OCI-LY3 (cell line): ENCODE measurements around the gene KIAA0319L.

ENCODE experiments used
- H2AFZ ChIP-seq: fragments of 200-600, 300-600 bp; shearing (Covaris generic); 2 replicates; pipeline ENCODE4 v1.6.0; 2014; ENCODE audit warnings: antibody characterized with exemption, low read depth, low read length
- H3K27ac ChIP-seq: fragments of 200-600, 300-600 bp; sonication (generic); 2 replicates; pipeline ENCODE4 v1.5.1; 2014; ENCODE audit warnings: mild to moderate bottlenecking, low read length, moderate library complexity, mixed read lengths
- H3K27me3 ChIP-seq: fragments of 200-600, 300-600 bp; sonication (generic); 2 replicates; pipeline ENCODE4 v1.6.1; 2014; ENCODE audit warnings: low read depth, low read length, mixed read lengths
- H3K36me3 ChIP-seq: fragments of 200-600, 300-600 bp; sonication (generic); replicated peaks from 2 replicates; pipeline ENCODE3; 2014; ENCODE audit warnings: low read depth, low read length, mixed read lengths
- H3K4me1 ChIP-seq: fragments of 300-600, 200-600 bp; sonication (generic); 2 replicates; pipeline ENCODE4 v1.6.1; 2014; ENCODE audit warnings: low read length, mixed read lengths
- H3K4me2 ChIP-seq: fragments of 200-600, 300-600 bp; sonication (generic); 2 replicates; pipeline ENCODE4 v1.6.1; 2014; ENCODE audit warnings: low read length, mixed read lengths
- H3K4me3 ChIP-seq: fragments of 300-600, 200-600 bp; sonication (generic); 2 replicates; pipeline ENCODE4 v1.5.1; 2014; ENCODE audit warnings: antibody characterized with exemption, mild to moderate bottlenecking, low read length, moderate library complexity
- H3K79me2 ChIP-seq: fragments of 300-600, 200-600 bp; shearing (Covaris generic); 2 replicates; pipeline ENCODE4 v1.6.1; 2014; ENCODE audit warnings: mild to moderate bottlenecking, low read length, mixed read lengths
- H3K9ac ChIP-seq: fragments of 300-600, 200-600 bp; shearing (Covaris generic); 2 replicates; pipeline ENCODE4 v1.6.0; 2014; ENCODE audit warnings: mild to moderate bottlenecking, low read length, moderate library complexity
- H3K9me3 ChIP-seq: fragments of 200-600, 300-600 bp; shearing (Covaris generic); 2 replicates; pipeline ENCODE4 v1.6.1; 2014; ENCODE audit warnings: low read length, mixed read lengths; ENCODE audit not compliant: insufficient read depth
- H4K20me1 ChIP-seq: fragments of 200-600, 300-600 bp; sonication (generic); 2 replicates; pipeline ENCODE4 v1.6.1; 2016; ENCODE audit warnings: low read length, mixed read lengths; ENCODE audit not compliant: insufficient read depth
- EZH2phosphoT487 ChIP-seq: fragments of 200-600 bp; shearing (Covaris generic); IDR thresholded peaks from 2 replicates; pipeline ENCODE4 v1.6.1; 2018; ENCODE audit warnings: antibody characterized with exemption, mixed run types, low read depth
- TF ChIP-seq, protein P1 (sequence below): fragments of 200-600, 300-600 bp; sonication (generic); IDR thresholded peaks from 2 replicates; pipeline ENCODE4 v1.5.1; 2014; ENCODE audit warnings: antibody characterized with exemption, low read length, low read depth

Gene KIAA0319L

GRCh38 chr1:35401049-35401448 lies 156.2 kb downstream of the KIAA0319L start:
- no peaks in the 10 kb centered on the region for H3K79me2 ChIP-seq
- no peak overlapping the region for H3K9ac ChIP-seq
- H4K20me1 ChIP-seq, result no peaks in the 10 kb centered on the region
- H3K27ac ChIP-seq, result no peak overlapping the region
- H2AFZ ChIP-seq, result no peak overlapping the region
- no peaks in the 10 kb centered on the region for H3K9me3 ChIP-seq
- no peak for TF ChIP-seq EZH2phosphoT487
- TF ChIP-seq, protein P1, sequence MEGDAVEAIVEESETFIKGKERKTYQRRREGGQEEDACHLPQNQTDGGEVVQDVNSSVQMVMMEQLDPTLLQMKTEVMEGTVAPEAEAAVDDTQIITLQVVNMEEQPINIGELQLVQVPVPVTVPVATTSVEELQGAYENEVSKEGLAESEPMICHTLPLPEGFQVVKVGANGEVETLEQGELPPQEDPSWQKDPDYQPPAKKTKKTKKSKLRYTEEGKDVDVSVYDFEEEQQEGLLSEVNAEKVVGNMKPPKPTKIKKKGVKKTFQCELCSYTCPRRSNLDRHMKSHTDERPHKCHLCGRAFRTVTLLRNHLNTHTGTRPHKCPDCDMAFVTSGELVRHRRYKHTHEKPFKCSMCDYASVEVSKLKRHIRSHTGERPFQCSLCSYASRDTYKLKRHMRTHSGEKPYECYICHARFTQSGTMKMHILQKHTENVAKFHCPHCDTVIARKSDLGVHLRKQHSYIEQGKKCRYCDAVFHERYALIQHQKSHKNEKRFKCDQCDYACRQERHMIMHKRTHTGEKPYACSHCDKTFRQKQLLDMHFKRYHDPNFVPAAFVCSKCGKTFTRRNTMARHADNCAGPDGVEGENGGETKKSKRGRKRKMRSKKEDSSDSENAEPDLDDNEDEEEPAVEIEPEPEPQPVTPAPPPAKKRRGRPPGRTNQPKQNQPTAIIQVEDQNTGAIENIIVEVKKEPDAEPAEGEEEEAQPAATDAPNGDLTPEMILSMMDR, result no peak
- H3K4me2 ChIP-seq, result no peak overlapping the region
- no peaks in the 10 kb centered on the region for H3K27me3 ChIP-seq
- no peak overlapping the region for H3K4me3 ChIP-seq
- H3K36me3 ChIP-seq, result peaks cover 34% of the 10 kb centered on the region
- H3K4me1 ChIP-seq, result no peaks in the 10 kb centered on the region

GRCh38 chr1:35398739-35399138 lies 158.5 kb downstream of the KIAA0319L start:
- Histone ChIP-seq H3K4me1 (no peaks in the 10 kb centered on the region), H2AFZ (no peak overlapping the region), H3K36me3 (peaks cover 33% of the 10 kb centered on the region), H4K20me1 (no peaks in the 10 kb centered on the region), H3K27me3 (no peaks in the 10 kb centered on the region), H3K4me3 (no peak overlapping the region), H3K4me2 (no peak overlapping the region), H3K9ac (no peak overlapping the region), H3K27ac (no peak overlapping the region), H3K9me3 (no peaks in the 10 kb centered on the region), H3K79me2 (no peaks in the 10 kb centered on the region)
- no peak for TF ChIP-seq EZH2phosphoT487
- TF ChIP-seq, protein P1, result no peak

- Histone ChIP-seq H3K27me3 (no peaks in the 10 kb centered on the region), H3K9me3 (no peaks in the 10 kb centered on the region), H3K79me2 (no peaks in the 10 kb centered on the region), H3K4me3 (no peak overlapping the region), H3K9ac (no peak overlapping the region), H3K4me2 (no peak overlapping the region), H2AFZ (no peak overlapping the region), H3K36me3 (peaks cover 31% of the 10 kb centered on the region), H3K27ac (no peak overlapping the region), H4K20me1 (no peaks in the 10 kb centered on the region), H3K4me1 (peaks cover 9% of the 10 kb centered on the region)
- TF ChIP-seq, protein P1, result no peak
- no peak for TF ChIP-seq EZH2phosphoT487
These were observed 162.8 kb downstream of the KIAA0319L start for GRCh38 chr1:35394386-35394785.

DNA sequence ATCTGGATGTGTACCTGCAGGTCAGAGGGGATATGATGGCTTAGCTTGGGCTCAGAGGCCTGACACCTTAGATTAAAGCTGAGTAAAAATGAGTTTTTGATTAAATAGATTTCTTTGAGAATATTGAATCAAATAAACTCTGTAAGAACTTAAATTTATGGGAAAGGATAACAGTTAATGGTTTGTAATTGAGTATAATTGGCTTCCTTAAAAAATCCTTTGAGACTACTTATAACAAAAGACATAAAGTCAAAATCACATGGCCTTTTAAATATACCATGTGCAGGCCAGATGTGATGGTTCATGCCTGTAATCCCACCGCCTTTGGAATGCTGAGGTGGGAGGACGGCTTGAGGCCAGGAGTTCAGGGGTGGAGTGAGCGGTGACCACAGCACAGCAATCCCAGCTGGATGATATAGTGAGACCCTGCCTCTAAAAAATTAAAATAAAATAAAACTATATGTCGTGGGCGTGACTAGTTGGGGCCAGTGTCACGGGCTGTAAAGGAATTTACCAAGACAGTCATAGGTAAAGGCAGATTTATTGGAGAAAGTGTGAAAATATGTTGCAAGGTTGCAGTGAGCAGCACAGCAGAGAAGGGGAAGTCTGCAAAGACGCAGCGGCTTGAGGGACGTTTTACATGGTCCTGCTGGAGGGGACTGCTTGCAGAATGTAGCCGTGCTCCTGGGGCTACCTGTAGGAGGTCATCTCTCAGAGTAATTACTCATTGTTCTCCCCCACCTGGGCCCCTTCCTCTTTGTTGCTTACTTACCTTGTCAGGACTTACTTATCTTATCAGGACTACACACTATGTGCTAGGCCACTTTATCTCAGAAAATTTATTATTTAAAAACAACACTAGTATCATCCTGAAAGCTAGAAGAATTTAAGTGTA lies 166.4 kb downstream of the KIAA0319L start:
- peaks cover 23% of the 10 kb centered on the region for H3K36me3 ChIP-seq
- H4K20me1 ChIP-seq, result no peaks in the 10 kb centered on the region
- no peak overlapping the region for H3K4me2 ChIP-seq
- H2AFZ ChIP-seq, result no peak overlapping the region
- H3K79me2 ChIP-seq, result no peaks in the 10 kb centered on the region
- H3K27ac ChIP-seq, result no peak overlapping the region
- no peaks in the 10 kb centered on the region for H3K27me3 ChIP-seq
- peaks cover 12% of the 10 kb centered on the region for H3K4me1 ChIP-seq
- H3K4me3 ChIP-seq, result no peak overlapping the region
- TF ChIP-seq EZH2phosphoT487, result no peak
- TF ChIP-seq, protein P1, result no peak
- H3K9me3 ChIP-seq, result no peaks in the 10 kb centered on the region
- H3K9ac ChIP-seq, result no peak overlapping the region
